Uterus (tissue), 4 donors: ENCODE results near the gene SKAP1. TPM values are rescaled to one million over a fixed set of nuclear protein-coding genes. Genes with fewer than 3 reads are reported as not detected.

Source experiments
- DNase-seq, 2 donors: peaks; one replicate each; pipeline ENCODE4 v3.0.0-alpha.2; 2019 to 2020
- H3K27ac ChIP-seq, 2 donors: fragments of 200-600 bp; sonication (generic); 1 replicate in 1 of 2; 2 replicates in 1 of 2; pipeline ENCODE4 v1.5.1; 2016 to 2018
- H3K27me3 ChIP-seq, 2 donors: fragments of 200-600 bp; sonication (generic); one replicate each; pipeline ENCODE4 v1.5.1; 2018 to 2019; ENCODE audit warnings: control low read depth in 1 of 2
- H3K36me3 ChIP-seq, 2 donors: fragments of 200-600 bp; sonication (generic); one replicate each; pipeline ENCODE4 v1.5.1; 2019; ENCODE audit warnings: control low read depth in 1 of 2
- H3K4me1 ChIP-seq, 2 donors: fragments of 200-600 bp; sonication (generic); one replicate each; pipeline ENCODE4 v1.5.1; 2018 to 2019; ENCODE audit warnings: control low read depth in 1 of 2
- H3K4me3 ChIP-seq, 2 donors: fragments of 200-600 bp; sonication (generic); 1 replicate in 1 of 2; 2 replicates in 1 of 2; pipeline ENCODE4 v1.5.1; 2018 to 2019; ENCODE audit warnings: mild to moderate bottlenecking in 1 of 2
- H3K9me3 ChIP-seq, 2 donors: fragments of 200-600 bp; sonication (generic); one replicate each; pipeline ENCODE4 v1.5.1; 2019; ENCODE audit warnings: control low read depth in 1 of 2
- CTCF ChIP-seq, 4 experiments: fragments of 200-600 bp in 2 of 4; fragments of 450-650 bp in 2 of 4; sonication (generic) in 2 of 4; IDR thresholded peaks; one replicate each; pipeline ENCODE4 v1.5.1; 2016 to 2019; ENCODE audit warnings: antibody characterized with exemption in 4 of 4, mild to moderate bottlenecking in 2 of 4, moderate library complexity in 1 of 4
- POLR2A ChIP-seq, 2 donors: fragments of 450-650 bp; IDR thresholded peaks; one replicate each; pipeline ENCODE4 v1.6.1; 2016; ENCODE audit warnings: antibody characterized with exemption in 2 of 2, mild to moderate bottlenecking in 1 of 2, moderate library complexity in 1 of 2
- intact Hi-C: fragments of 100-400 bp; cut with DNase I; formaldehyde crosslinking; loops from one replicate; pipeline ENCODE4 v1.15.1; 2023; ENCODE audit warnings: low total_unique reads
- total RNA-seq, 4 donors: library from RNA; depleted of rRNA in 3 of 4; stranded (reverse); fragments of >200 nt in 3 of 4; gene quantifications; one replicate each; pipeline versions ENCODE4 v1.1.0 to v1.2.4, GENCODE V29; 2014 to 2023
- donor health status: DM: yes; HTN: yes; CAD: no.

Gene SKAP1
- total RNA-seq, 4 donors from 2014 or later = 0.51 to 2.4 (median 1.9) TPM; not detected in 1

- H3K27ac ChIP-seq = no peak overlapping the region
- H3K27me3 ChIP-seq = peaks cover 0 to under 1% of the 10 kb centered on the region in 2 donors
- H3K4me3 ChIP-seq = no peak overlapping the region
- intact Hi-C loops = no loop called here
- no peaks in the 10 kb centered on the region for H3K36me3 ChIP-seq
- DNase-seq = no peak
- H3K9me3 ChIP-seq = no peaks in the 10 kb centered on the region
- TF ChIP-seq CTCF (IDR thresholded peaks at IDR 0.05) (no peak), POLR2A (IDR thresholded peaks at IDR 0.05) (no peak)
- no peaks in the 10 kb centered on the region for H3K4me1 ChIP-seq
These were observed 35.2 kb downstream of the SKAP1 start for GRCh38 chr17:48394821-48395220.

GRCh38 chr17:48393283-48393682 is 36.7 kb downstream of the SKAP1 start:
- no peak overlapping the region for H3K27ac ChIP-seq
- H3K27me3 ChIP-seq = peaks cover 0 to 3% of the 10 kb centered on the region in 2 donors
- DNase-seq = no peak
- H3K36me3 ChIP-seq = no peaks in the 10 kb centered on the region
- intact Hi-C loops = no loop called here
- TF ChIP-seq POLR2A (IDR thresholded peaks at IDR 0.05) (no peak), CTCF (IDR thresholded peaks at IDR 0.05) (no peak)
- no peak overlapping the region for H3K4me3 ChIP-seq
- no peaks in the 10 kb centered on the region for H3K4me1 ChIP-seq
- no peaks in the 10 kb centered on the region for H3K9me3 ChIP-seq

DNA sequence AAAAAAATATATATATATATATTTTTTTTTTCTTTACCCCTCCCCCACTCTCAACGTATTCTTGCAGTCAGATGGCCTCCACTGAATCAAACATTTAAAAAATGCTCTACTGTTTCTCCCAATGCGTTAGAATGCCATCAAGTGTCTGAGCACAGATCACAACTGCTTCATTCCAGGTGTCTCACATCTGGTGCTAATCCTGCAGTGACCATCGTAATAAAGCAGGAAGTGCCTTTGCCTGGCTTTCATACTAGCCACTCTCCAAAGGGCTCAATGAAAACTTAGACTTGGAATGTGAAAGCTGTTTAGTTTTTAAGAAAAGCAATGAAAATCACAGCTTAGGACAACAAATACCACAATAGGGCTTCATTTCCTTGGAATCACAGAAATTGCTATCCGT is 37.2 kb downstream of the SKAP1 start:
- H3K9me3 ChIP-seq = no peaks in the 10 kb centered on the region
- no peak overlapping the region for H3K4me3 ChIP-seq
- TF ChIP-seq CTCF (IDR thresholded peaks at IDR 0.05) = no peak
- no peak for TF ChIP-seq POLR2A (IDR thresholded peaks at IDR 0.05)
- DNase-seq = no peak
- intact Hi-C loops = no loop called here
- H3K4me1 ChIP-seq = no peaks in the 10 kb centered on the region
- no peaks in the 10 kb centered on the region for H3K36me3 ChIP-seq
- peaks cover 0 to 3% of the 10 kb centered on the region in 2 donors for H3K27me3 ChIP-seq
- H3K27ac ChIP-seq = no peak overlapping the region

- no peak for TF ChIP-seq POLR2A (IDR thresholded peaks at IDR 0.05)
- TF ChIP-seq CTCF (IDR thresholded peaks at IDR 0.05) = no peak
- no peak overlapping the region for H3K4me3 ChIP-seq
- intact Hi-C loops = no loop called here
- peaks cover 0 to 3% of the 10 kb centered on the region in 2 donors for H3K27me3 ChIP-seq
- H3K27ac ChIP-seq = no peak overlapping the region
- no peaks in the 10 kb centered on the region for H3K9me3 ChIP-seq
- DNase-seq = no peak
- H3K36me3 ChIP-seq = no peaks in the 10 kb centered on the region
- no peaks in the 10 kb centered on the region for H3K4me1 ChIP-seq
These were observed 38.6 kb downstream of the SKAP1 start for GRCh38 chr17:48391444-48391843.

- Histone ChIP-seq H3K36me3 (no peaks in the 10 kb centered on the region), H3K4me3 (no peak overlapping the region), H3K4me1 (no peaks in the 10 kb centered on the region), H3K27me3 (peaks cover 0 to 12% of the 10 kb centered on the region in 2 donors), H3K27ac (no peak overlapping the region), H3K9me3 (no peaks in the 10 kb centered on the region)
- TF ChIP-seq CTCF (IDR thresholded peaks at IDR 0.05) = no peak
- no peak for TF ChIP-seq POLR2A (IDR thresholded peaks at IDR 0.05)
- intact Hi-C loops = no loop called here
- no peak for DNase-seq
These were observed 40.1 kb downstream of the SKAP1 start for GRCh38 chr17:48389903-48390302.
